PC-3 (cell line): ENCODE measurements around the gene TFAP2B.

Source experiments
- CTCF ChIP-seq: fragments of 300-600 bp; sonication (generic); conservative IDR thresholded peaks from 2 replicates; pipeline ENCODE4 v1.5.1; 2017; ENCODE audit warnings: antibody characterized with exemption, low read depth, mild to moderate bottlenecking, low read length
- EZH2 ChIP-seq: fragments of 300-600 bp; sonication (generic); IDR thresholded peaks from one replicate; pipeline ENCODE4 v1.6.1; 2017; ENCODE audit warnings: antibody characterized with exemption, mild to moderate bottlenecking, low read length; ENCODE audit not compliant: unreplicated experiment

GRCh38 chr6:50795574-50795973, 23.1 kb upstream of the TFAP2B start:
- TF ChIP-seq EZH2 (no peak), CTCF (no peak)
